Measurements from ENCODE around the gene MSN.

- TF ChIP-seq EZH2phosphoT487 (IDR thresholded peaks at IDR 0.05; ENCODE audit: low read length) = no peak
- TF ChIP-seq CTCF (IDR thresholded peaks at IDR 0.05; ENCODE audit: low read length) = no peak
These were observed 22.8 kb downstream of the MSN start for GRCh38 chrX:65690057-65690855.

All from MM.1S (cell line).